Anterior cingulate cortex (tissue), 58 donors: ENCODE measurements around the gene DNLZ.

ENCODE experiments used
- DNase-seq, 58 donors: peaks; one replicate each; lab custom pipeline; 2025; lab: John Stamatoyannopoulos, UW

Gene DNLZ

GRCh38 chr9:136345281-136346156 lies 18.0 kb downstream of the DNLZ start:
- DNase-seq, result peak in 55 of 58 donors; percentile 16 to 92 (median 79)

GRCh38 chr9:136344544-136345280 lies 18.8 kb downstream of the DNLZ start:
- DNase-seq, result no peak

GRCh38 chr9:136343884-136344269 lies 19.7 kb downstream of the DNLZ start:
- no peak for DNase-seq

- peak in 1 of 58 donors; percentile 49 for DNase-seq
Observed at GRCh38 chr9:136343121-136343883, 20.2 kb downstream of the DNLZ start.

- peak in 52 of 58 donors; percentile 22 to 84 (median 64) for DNase-seq
Observed at GRCh38 chr9:136342181-136343120, 21.1 kb downstream of the DNLZ start.

GRCh38 chr9:136341769-136342168 lies 21.8 kb downstream of the DNLZ start:
- no peak for DNase-seq

- DNase-seq, result peak in 1 of 58 donors; percentile 17
Observed at GRCh38 chr9:136341042-136341655, 22.4 kb downstream of the DNLZ start.

GRCh38 chr9:136340356-136341041 lies 23.0 kb downstream of the DNLZ start:
- no peak for DNase-seq

- DNase-seq, result no peak
Observed at GRCh38 chr9:136339958-136340310, 23.6 kb downstream of the DNLZ start.

- DNase-seq, result peak in 43 of 58 donors; percentile 12 to 70 (median 41)
Observed at GRCh38 chr9:136339173-136339957, 24.2 kb downstream of the DNLZ start.

GRCh38 chr9:136338511-136338910 lies 25.0 kb downstream of the DNLZ start:
- no peak for DNase-seq

- DNase-seq, result no peak
Observed at GRCh38 chr9:136337416-136338395, 25.8 kb downstream of the DNLZ start.

- no peak for DNase-seq
Observed at GRCh38 chr9:136336881-136337280, 26.7 kb downstream of the DNLZ start.

GRCh38 chr9:136336156-136336870 lies 27.2 kb downstream of the DNLZ start:
- DNase-seq, result no peak

GRCh38 chr9:136335296-136336155 lies 28.0 kb downstream of the DNLZ start:
- no peak for DNase-seq
